Measurements from ENCODE around the gene THOC3. TPM values are rescaled to one million over a fixed set of nuclear protein-coding genes. Genes with fewer than 3 reads are reported as not detected.
A peak's percentile ranks its signal among the peaks of the same experiment; 100 is the strongest.
"Not testable (repeated sequence)": the region's sequence is repeated elsewhere in the genome, so short reads cannot be mapped to it uniquely, and the experiment has no call there.

The THOC3 gene
- total RNA-seq, 1 experiment from 2014 or later: 111 TPM

DNA sequence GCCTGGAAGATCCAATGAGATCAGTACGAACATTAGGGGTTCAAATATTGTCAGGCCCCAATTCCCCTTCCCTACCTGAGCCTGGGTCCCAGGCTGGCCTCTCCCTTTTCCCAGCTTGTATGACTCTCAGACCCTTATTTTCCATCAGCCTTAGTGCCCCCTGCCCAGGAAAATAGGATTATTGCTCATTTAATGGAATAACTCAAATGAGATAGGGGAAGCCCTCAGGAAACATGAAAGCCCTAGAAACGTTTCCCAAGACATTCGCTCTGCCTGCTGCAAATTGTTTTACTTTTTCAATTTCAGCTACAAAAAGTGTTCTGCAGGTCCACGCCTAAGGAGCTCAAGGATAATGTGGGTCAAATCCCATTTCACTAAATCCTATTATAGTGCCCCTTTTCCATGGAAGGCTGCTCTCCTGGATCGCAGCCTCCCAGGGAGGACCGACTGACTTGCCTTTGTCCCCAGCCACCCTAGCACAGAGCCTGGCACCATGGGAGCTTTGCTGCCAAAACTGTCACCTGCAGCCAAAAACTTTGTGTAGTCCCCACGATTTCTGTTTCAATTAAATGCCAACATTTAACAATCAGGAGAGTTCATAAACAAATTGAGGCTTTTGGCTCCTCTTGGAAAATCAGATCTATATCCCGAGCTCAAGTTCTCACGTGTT lies 46.9 kb downstream of the THOC3 start:
- ChIA-PET POLR2A (no interaction called here), CTCF (no interaction called here), RAD21 (ENCODE audit: low non-redundant PET in 1 of 2, low total read pairs in 2 of 2, uncharacterized antibody in 2 of 2, unreplicated experiment in 2 of 2) (no interaction called here)
- Histone ChIP-seq H3K4me3 (replicated peaks in 1 of 2; ENCODE audit: low read depth in 1 of 2, low read length in 2 of 2) (no peak overlapping the region), H3K79me2 (ENCODE audit: insufficient read depth, low read length) (no peaks in the 10 kb centered on the region), H3K9me2 (ENCODE audit: insufficient read depth) (no peaks in the 10 kb centered on the region), H3K36me3 (ENCODE audit: control insufficient read depth in 1 of 2, insufficient read depth in 2 of 2, low read length in 2 of 2) (no peaks in the 10 kb centered on the region), H3K27me3 (ENCODE audit: insufficient read depth, low read length) (no peaks in the 10 kb centered on the region), H3K9me3 (ENCODE audit: control insufficient read depth in 1 of 2, insufficient read depth in 1 of 2, low read depth in 1 of 2, low read length in 2 of 2) (no peaks in the 10 kb centered on the region), H3K4me2 (ENCODE audit: low read length) (peak overlapping the region; percentile 23), H3K27ac (ENCODE audit: low read depth, low read length) (no peak overlapping the region), H3K4me1 (ENCODE audit: control insufficient read depth in 1 of 2, insufficient read depth in 2 of 2, low read length in 2 of 2) (peaks cover 4 to 39% of the 10 kb centered on the region in 2 experiments; a peak in 3 of 4 replicates), H3K9ac (ENCODE audit: low read length) (no peak overlapping the region), H2AFZ (ENCODE audit: low read depth, low read length, poor library complexity, severe bottlenecking) (no peak overlapping the region), H4K20me1 (ENCODE audit: insufficient read depth) (no peaks in the 10 kb centered on the region)
- no peak for ATAC-seq
- intact Hi-C loops (cut with micrococcal nuclease): no loop called here
- no peak for TF ChIP-seq EZH2 (IDR thresholded peaks at IDR 0.05)
- no peak for TF ChIP-seq REST (IDR thresholded peaks at IDR 0.05; ENCODE audit: low read depth)
- BruUV-seq (replicated peaks): no TSS peak
- DNase-seq (ENCODE audit: low read depth, low spot score): no peak

- no peak for TF ChIP-seq YY1 (IDR thresholded peaks at IDR 0.05; ENCODE audit: extremely low read depth, insufficient replicate concordance, low read depth, low read length)
- TF ChIP-seq FOSL1 (IDR thresholded peaks at IDR 0.05; ENCODE audit: low read depth): peak; percentile 69
- no peaks in the 10 kb centered on the region for H3K79me2 ChIP-seq (ENCODE audit: insufficient read depth, low read length)
- DNase-seq (ENCODE audit: low read depth, low spot score): peak; percentile 41
- CTCF ChIA-PET: interaction anchor here (0.7 to 1.0 kb wide), 2 partner anchors 188 to 190 kb away, joined by 3 read pairs; no protein-coding TSS in a partner anchor
- BruUV-seq (replicated peaks): no TSS peak
- H3K9ac ChIP-seq (ENCODE audit: low read length): 0 out of 2 replicates have a peak overlapping the region, but pooled peaks have one; percentile 4
- no peaks in the 10 kb centered on the region for H3K9me3 ChIP-seq (ENCODE audit: control insufficient read depth in 1 of 2, insufficient read depth in 1 of 2, low read depth in 1 of 2, low read length in 2 of 2)
- peak overlapping the region; percentile 23 for H3K4me2 ChIP-seq (ENCODE audit: low read length)
- H3K4me1 ChIP-seq (ENCODE audit: control insufficient read depth in 1 of 2, insufficient read depth in 2 of 2, low read length in 2 of 2): peaks cover 4 to 39% of the 10 kb centered on the region in 2 experiments; a peak in 3 of 4 replicates
- H3K27ac ChIP-seq (ENCODE audit: low read depth, low read length): no peak overlapping the region
- no peak overlapping the region for H3K4me3 ChIP-seq (replicated peaks in 1 of 2; ENCODE audit: low read depth in 1 of 2, low read length in 2 of 2)
- RAD21 ChIA-PET (ENCODE audit: low non-redundant PET in 1 of 2, low total read pairs in 2 of 2, uncharacterized antibody in 2 of 2, unreplicated experiment in 2 of 2): no interaction called here
- H3K27me3 ChIP-seq (ENCODE audit: insufficient read depth, low read length): no peaks in the 10 kb centered on the region
- peak; percentile 80 for ATAC-seq
- no peak overlapping the region for H2AFZ ChIP-seq (ENCODE audit: low read depth, low read length, poor library complexity, severe bottlenecking)
- no peaks in the 10 kb centered on the region for H4K20me1 ChIP-seq (ENCODE audit: insufficient read depth)
- POLR2A ChIA-PET: no interaction called here
- intact Hi-C loops (cut with micrococcal nuclease): no loop called here
- no peaks in the 10 kb centered on the region for H3K36me3 ChIP-seq (ENCODE audit: control insufficient read depth in 1 of 2, insufficient read depth in 2 of 2, low read length in 2 of 2)
- no peaks in the 10 kb centered on the region for H3K9me2 ChIP-seq (ENCODE audit: insufficient read depth)
Observed at GRCh38 chr5:175920231-175920811, 47.8 kb downstream of the THOC3 start.

- H4K20me1 ChIP-seq (ENCODE audit: insufficient read depth); H3K4me2 ChIP-seq (ENCODE audit: low read length); DNase-seq (ENCODE audit: low read depth, low spot score); H3K4me3 ChIP-seq (replicated peaks in 1 of 2; ENCODE audit: low read depth in 1 of 2, low read length in 2 of 2); H3K27me3 ChIP-seq (ENCODE audit: insufficient read depth, low read length); CTCF ChIA-PET; H2AFZ ChIP-seq (ENCODE audit: low read depth, low read length, poor library complexity, severe bottlenecking); RAD21 ChIA-PET (ENCODE audit: low non-redundant PET in 1 of 2, low total read pairs in 2 of 2, uncharacterized antibody in 2 of 2, unreplicated experiment in 2 of 2); H3K9ac ChIP-seq (ENCODE audit: low read length); POLR2A ChIA-PET; H3K9me2 ChIP-seq (ENCODE audit: insufficient read depth); H3K27ac ChIP-seq (ENCODE audit: low read depth, low read length); ATAC-seq; H3K36me3 ChIP-seq (ENCODE audit: control insufficient read depth in 1 of 2, insufficient read depth in 2 of 2, low read length in 2 of 2); intact Hi-C loops (cut with micrococcal nuclease); H3K9me3 ChIP-seq (ENCODE audit: control insufficient read depth in 1 of 2, insufficient read depth in 1 of 2, low read depth in 1 of 2, low read length in 2 of 2); H3K79me2 ChIP-seq (ENCODE audit: insufficient read depth, low read length): not testable (repeated sequence)
- H3K4me1 ChIP-seq (ENCODE audit: control insufficient read depth in 1 of 2, insufficient read depth in 2 of 2, low read length in 2 of 2): peaks cover 2 to 12% of the 10 kb centered on the region in 2 experiments; a peak in 3 of 4 replicates
- BruUV-seq (replicated peaks): TSS peak; percentile 40
Observed at GRCh38 chr5:175915066-175916037, 52.8 kb downstream of the THOC3 start.

Measured in HCT116 (cell line).